ENCODE measurements around the gene ARPC4.
A peak's percentile ranks its signal among the peaks of the same experiment; 100 is the strongest.
"Not testable (repeated sequence)": the region's sequence is repeated elsewhere in the genome, so short reads cannot be mapped to it uniquely, and the experiment has no call there.

ARPC4 gene

DNA sequence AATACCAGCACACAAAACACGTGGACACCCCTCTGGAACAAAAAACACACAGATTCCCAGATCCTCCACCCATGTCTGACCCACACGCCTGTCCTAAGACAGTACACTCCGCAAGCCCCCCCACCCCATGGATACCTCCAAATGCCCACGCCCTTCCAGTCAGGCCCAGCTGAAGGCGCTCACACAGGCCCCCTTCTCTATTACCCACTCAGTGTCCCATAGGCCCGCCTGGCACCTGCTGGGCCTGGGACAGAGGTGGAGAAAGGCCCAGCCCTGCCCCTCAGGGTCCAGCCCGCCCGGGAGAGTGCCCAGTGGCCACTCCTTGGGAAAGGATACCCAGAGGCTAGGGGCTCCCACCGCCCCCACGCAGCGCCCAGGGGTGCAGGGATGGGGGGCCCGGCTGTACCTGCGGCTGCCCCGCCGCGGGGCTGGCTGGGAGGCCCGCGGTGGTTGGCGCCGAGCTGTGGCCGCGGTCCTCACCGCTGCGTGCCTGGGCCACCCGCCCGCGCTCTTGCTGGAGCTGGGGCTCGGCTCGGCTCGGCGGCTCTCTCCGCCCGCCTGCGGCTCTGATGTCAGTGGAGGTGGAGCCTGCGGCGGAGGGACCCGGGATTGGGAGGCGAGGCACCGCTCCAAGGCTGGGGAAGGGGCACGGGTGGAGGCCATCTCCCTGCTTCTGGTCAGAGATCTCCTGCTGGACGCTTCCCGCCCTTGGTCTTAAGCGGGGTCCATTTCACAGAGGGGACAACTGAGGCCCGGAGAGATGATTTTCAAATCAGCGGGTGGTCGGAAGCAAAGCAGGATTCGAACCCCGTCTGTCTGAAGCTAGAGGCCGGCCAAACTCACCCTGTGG is 23.2 kb upstream of the ARPC4 start, which contains the start of gene CAMK1:
Gene CAMK1 (minus strand): TSS at position 522 of the 850 bp plus-strand sequence. CDS start 2,198 bp downstream, outside the sequence.
- H3K4me3 ChIP-seq (ENCODE audit: low read depth, low read length) = peak within 1 kb of the TSS; percentile 35

DNA sequence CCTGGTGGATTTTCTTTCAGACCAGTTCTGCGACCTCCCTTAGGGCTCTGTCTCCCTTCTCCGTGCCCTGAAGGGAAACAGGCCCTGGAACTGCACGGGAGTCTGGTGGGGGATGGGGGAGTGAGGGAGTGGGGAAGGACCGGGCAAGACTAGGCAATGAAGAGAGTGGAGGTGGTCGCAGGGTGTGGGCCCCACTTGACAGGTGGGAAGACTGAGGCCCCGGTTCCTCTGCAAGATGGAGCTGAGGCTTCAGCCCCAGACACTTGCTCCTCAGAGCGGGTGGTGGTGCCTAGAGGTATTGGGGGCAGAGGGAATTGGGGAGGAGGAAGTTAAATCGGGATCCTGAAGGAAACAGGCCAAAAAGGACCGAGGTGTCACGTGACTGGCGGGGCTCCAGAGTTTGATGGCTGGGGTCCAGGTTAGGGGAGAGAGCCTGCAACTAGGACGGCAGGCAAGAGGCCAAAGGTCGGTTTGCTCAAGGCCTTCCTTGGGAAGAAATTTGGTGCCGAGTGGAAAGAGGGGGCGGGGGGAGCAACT is 22.5 kb upstream of the ARPC4 start:
- peak overlapping the region; percentile 35 for H3K4me3 ChIP-seq (ENCODE audit: low read depth, low read length)

DNA sequence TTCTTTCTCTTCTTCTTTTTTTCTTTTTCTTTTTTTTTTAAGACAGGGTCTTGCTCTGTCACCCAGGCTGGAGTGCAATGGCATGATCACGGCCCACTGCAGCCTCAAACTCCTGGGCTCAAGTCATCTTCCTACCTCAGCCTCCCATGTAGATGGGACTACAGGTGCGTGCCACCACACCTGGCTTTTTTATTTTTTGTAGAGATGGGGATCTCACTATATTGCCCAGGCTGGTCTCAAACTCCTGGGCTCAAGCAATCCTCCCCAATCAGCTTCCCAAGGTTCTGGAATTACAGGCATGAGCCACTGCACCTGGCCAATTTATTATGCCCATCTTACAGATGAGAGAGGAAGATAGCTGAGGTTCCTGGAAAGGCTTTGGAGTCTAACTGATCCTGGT is 21.9 kb upstream of the ARPC4 start:
- H3K4me3 ChIP-seq (ENCODE audit: low read depth, low read length) = not testable (repeated sequence)

DNA sequence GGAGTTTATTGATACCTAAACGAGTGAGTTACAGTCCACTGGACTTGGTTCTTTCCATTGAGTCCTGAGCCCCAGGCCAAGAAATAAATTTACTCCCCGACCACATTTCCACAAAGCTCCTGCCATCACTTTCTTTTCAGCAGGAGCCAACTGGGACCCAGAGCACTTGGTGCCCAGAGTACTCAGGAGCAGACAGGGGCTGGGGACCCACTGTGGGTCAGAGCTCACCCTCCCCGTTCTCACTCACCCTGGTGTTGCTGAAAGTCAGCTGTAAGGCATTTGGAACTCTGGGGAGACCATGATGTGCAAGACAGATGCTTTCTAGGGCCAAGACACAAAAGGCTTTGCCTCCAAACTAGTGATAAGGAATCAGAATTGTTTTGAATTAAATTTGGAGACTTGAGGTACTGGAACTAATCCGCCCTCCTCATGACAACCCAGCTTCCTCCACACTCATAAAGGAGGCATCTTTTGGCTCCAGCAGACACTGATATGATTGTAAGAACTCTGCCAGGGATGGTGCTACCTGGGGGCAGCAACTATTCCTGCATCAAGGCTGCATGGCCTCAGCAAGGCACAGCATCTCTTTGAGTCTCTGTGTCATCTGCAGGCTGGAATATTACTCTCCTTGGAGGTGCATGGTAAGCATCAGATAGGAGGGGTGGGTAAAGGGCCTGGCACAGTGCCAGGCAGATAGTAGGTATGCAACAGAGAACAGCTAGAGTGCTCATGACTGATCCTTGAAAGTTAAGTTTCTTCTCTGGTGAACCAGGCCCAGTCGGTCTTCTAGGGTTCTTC is 15.8 kb upstream of the ARPC4 start:
- H3K4me3 ChIP-seq (ENCODE audit: low read depth, low read length) = no peak overlapping the region

DNA sequence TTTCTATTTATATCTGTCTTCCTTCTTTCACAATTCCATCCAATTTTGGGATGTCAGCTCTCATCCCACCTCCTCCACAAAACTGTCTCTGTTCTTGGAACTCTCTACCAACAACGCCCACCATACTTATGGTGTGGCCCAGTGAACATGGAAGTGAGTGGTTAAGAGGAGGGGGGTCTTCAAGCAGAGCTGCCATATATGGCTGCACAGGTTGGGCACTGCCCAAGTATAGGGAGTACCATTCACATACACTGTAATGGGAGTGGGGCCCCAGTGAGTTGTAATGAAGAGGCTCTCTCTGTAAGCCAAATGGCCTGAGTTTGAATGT is 15.2 kb upstream of the ARPC4 start:
- H3K4me3 ChIP-seq (ENCODE audit: low read depth, low read length) = no peak overlapping the region

DNA sequence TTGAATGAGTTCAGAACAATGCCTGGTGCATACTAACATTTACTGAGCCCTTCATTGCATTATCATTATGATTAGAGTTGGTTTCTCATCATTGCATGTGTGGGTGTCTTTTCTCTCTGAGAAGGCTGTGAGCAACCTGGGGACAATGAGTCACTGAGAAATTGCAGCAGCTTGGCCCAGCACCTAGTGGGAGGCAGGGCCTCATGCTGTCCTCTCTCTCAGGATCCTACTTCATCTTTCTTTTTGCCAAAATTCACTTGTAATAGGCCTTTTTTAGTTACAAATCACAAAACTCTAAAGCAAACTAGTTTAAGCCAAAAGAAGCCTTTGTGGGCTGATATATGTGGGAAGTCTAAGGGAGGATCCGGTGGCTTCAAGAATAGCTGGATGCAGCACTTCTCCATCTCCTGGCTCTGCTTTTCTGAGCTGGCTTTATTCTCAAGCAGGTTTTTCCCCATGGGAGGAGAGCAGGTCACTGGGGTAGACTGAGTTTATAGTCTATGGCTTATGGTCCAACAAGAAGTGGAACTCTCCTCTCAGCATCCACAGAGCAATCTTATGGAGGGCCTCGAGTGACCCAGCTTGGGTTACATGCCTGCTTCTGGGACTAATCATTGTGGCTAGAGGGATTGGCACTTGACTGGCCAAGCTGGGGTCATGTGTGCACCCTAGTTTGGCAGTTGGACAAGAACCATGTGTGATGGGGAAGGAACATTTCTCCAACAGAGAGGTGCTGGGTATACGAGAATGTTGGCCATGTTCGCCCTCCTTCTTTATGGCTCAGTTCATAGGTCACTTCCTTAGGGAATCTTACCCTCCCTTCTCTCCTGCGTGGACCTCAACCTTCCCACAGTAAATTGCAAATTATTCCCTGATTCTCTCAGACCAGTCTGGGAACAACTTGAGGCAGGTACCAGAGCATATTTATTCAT is 14.5 kb upstream of the ARPC4 start:
- H3K4me3 ChIP-seq (ENCODE audit: low read depth, low read length) = no peak overlapping the region

DNA sequence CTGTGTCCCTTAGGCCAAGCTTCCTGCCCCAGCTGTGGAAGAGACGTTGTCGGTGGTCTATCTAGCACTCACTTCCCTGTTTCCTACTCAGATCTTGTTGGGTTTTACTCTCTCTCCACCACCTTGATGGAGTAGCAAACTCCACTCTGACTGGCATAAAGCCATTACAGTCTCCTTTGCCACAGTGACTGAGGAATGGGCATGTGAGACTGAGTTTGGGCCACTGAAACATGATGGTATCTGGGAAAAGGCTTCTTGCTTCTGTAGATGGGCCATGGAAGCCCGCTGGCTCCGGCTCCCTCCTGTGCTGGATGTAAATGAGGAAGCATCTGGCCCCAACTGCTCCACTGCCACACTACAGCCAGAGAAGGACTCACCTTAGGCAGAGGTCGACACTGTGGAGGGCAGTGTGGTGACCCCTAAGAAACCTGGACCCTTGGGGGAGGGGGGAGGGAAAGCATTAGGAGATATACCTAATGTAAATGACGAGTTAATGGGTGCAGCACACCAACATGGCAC is 13.7 kb upstream of the ARPC4 start:
- no peak overlapping the region for H3K4me3 ChIP-seq (ENCODE audit: low read depth, low read length)

DNA sequence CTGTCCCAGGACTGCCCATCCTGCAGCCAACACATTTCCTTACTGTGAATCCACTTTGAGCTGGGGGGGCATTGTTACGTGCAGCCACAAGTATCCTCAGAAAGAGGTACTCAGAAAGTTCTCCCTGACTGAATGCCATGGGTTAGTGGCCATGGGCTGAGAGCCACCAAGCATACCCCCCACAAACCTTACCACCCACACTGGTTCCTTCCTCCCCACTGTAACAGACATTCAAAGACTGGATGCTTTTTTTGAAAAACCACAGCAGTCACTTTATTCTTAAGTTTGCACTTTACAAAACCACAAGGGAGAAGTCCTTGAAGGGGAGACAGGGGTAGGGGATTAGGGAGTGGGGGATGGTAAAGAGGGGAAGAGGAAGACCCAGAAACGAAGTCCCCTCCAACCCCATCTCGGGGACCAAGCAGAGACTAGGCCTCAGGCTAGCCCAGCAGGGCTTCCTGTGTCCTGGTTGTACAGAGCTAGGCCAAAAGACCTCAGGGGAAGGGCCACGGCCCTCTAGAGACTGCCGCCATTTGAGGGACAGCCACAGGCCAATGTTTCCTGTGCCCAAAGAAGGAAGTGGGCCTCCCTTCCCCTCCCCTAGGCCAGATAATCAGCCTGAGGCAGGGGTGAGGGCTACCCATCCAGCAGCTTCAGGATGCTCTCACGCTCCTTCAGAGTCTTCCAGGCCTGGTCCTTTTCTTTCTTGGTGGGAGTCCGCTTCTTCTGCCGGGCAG is 13.0 kb upstream of the ARPC4 start:
- H3K4me3 ChIP-seq (ENCODE audit: low read depth, low read length) = no peak overlapping the region

DNA sequence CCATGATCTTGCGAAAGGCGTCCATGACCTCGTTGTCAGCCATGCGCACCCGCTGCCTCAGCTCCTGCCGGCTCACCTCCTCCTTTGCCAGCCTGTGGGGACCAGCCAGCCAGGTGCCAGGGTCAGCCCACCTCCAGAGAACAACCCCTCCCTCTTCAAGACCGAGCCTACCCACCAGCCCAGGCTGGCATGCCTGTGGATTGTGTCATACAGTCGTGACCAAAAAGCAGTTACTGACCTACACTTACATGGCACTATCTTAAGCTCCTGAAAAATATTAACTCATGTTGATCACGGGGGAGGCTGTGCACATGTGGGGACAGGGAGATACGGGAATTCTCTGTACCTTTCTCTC is 12.4 kb upstream of the ARPC4 start:
- H3K4me3 ChIP-seq (ENCODE audit: low read depth, low read length) = no peak overlapping the region

DNA sequence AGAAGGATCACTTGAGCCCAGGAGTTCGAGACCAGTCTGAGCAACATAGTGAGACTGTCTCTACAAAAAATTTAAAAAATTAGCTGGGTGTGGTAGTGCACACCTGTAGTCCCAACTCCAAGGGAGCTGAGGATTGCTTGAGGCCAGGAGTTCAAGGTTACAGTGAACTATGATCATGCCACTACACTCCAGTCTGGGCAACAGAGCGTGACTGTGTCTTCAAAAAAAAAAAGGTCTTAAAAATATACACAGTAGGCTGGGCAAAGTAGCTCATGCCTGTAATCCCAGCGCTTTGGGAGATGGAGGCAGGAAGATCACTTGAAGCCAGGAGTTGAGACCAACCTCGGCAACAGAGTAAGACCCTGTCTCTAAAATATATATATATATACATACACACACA is 12.0 kb upstream of the ARPC4 start:
- H3K4me3 ChIP-seq (ENCODE audit: low read depth, low read length) = no peak overlapping the region

DNA sequence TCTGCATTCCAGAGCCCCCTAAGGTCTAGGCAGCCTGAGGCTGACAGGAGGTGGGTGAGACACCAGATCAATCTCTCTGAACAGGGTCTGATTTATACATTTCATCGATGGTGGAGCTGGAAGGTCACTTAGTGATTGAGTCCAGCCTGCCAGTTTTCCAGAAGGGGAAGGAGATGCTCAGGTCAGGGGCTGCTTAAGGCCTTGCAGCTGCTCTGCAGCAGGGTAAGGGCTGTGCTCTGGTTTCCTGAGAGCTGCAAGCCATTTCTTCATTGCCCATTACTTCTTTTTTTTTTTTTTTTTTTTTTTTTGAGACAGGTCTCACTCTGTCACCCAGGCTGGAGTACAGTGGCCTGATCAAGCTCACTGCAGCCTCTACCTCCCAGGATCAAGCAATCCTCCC is 11.3 kb upstream of the ARPC4 start:
- no peak overlapping the region for H3K4me3 ChIP-seq (ENCODE audit: low read depth, low read length)

DNA sequence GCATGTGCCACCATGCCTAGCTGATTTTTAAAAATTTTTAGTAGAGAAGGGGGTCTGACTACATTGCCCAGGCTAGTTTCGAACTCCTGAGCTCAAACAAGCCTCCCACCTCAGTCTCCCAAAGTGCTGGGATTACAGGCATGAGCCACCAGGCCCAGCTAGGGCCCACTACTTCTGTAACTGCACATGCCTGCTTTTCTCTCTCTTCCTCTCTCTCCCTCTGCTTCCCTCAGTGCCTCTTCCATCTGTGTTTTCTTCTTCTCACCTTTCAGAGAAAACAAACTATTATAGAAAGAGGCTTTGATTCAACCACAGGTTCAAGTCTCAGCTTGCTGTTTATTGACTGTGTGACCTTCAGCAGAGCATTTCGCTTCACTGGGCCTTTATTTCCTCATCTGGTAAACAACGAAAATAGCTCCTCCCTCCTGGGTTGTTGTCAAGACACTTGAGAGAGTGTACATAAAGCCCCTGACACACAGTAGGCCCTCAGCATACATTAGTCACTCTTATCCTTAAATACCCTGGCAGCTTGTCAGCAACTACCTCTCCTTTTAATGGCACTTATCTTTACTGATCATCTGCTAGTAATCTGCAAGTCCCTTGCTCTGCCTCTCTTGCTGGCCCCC is 10.8 kb upstream of the ARPC4 start:
- no peak overlapping the region for H3K4me3 ChIP-seq (ENCODE audit: low read depth, low read length)

DNA sequence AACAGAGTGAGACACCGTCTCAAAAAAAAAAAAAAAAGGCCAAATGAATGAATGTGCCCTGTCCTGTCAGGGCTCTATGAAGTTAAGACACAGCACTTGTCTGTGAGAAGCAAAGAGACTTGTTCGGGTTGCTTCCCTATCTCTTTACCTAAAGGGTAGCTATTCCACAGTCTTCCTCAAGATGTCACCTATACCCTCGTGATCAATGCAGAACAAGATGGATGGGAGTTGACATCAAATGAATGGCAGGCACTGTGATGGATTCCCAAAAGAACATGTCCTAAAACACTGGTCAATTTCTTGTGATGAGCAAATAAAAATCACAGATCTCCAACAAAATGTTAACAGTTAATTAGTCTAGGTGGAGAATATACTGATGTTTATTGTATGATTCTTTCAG is 10.1 kb upstream of the ARPC4 start:
- no peak overlapping the region for H3K4me3 ChIP-seq (ENCODE audit: low read depth, low read length)

DNA sequence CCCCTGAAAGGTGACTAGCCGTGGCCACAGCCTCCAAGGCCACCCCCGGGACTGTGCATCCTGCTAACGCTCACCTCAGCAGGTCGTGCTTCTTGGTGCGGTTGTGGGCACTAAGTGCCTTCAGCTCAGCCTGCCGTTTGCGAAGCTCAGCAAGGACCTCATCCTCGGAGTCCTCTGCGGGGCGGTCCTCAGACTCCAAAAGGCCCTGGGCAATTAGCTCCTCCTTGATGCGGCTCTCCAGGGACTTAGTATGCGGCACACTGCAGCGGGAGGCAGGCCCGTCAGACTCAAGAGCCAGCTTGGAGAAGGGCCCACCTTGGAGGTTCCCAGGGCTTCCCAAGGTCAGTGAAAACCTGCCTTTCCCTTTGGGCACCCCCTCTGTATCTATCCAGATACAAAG is 8.9 kb upstream of the ARPC4 start:
- H3K4me3 ChIP-seq (ENCODE audit: low read depth, low read length) = no peak overlapping the region

DNA sequence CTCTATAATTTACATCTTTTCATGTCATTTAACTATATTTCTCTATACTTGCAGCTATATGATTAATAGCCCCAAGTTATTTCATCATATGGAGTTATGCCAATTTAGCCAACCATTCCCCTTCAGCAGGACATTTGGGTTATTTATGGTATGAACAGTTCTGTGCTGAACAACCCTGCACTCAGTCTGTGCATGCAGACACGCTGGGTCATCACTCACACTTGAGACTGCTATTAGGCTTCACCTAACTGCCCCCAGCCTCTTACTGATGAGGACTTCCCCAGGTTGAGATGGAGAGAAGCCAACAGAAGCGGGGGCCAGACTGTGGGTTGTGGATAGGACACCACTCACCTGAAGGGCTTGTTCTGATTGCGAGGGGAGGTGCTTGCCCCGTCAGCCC is 7.9 kb upstream of the ARPC4 start:
- no peak overlapping the region for H3K4me3 ChIP-seq (ENCODE audit: low read depth, low read length)

DNA sequence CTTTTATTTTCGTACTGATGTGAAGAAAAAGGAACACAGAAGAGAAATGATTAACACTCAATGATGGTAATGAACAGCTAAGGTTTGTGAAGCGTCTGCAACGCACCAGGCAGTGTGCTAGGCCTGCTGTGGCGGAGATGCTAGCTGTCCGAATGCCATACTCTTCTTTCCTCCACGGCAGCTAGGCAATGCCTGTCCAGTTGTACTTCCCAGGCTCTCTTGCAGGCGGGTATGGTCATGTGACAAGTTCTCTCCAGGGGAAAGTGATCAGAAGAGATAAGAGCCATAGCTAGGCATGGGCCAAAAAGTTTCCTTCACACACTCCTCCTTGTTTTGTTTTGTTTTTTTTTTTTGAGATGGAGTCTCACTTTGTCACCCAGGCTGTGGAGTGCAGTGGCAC is 7.3 kb upstream of the ARPC4 start:
- no peak overlapping the region for H3K4me3 ChIP-seq (ENCODE audit: low read depth, low read length)

DNA sequence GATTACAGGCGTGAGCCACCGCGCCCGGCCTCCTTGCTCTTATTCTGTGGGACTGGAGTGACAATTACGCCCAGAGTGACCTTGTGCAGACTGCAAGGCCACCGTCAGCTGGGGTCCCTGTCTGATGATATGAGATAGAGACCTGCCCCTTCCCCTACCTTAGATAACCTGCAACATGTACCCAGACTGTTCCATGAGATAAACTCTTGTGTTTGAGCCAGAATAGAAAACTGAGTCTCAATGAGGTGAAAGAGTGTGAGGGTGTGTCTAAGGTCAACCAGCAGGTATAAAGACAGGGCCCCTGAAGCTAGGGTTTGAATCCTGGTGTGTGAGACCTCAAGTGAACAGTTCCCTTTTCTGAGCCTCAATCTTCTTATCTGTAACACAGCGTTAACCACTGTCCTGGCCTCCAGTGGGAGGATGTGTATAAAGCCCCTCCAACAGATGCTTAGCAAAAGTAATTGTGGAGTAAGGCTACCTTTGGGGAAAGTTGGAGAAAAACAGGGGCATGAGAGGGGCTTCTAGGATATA is 6.6 kb upstream of the ARPC4 start:
- no peak overlapping the region for H3K4me3 ChIP-seq (ENCODE audit: low read depth, low read length)

DNA sequence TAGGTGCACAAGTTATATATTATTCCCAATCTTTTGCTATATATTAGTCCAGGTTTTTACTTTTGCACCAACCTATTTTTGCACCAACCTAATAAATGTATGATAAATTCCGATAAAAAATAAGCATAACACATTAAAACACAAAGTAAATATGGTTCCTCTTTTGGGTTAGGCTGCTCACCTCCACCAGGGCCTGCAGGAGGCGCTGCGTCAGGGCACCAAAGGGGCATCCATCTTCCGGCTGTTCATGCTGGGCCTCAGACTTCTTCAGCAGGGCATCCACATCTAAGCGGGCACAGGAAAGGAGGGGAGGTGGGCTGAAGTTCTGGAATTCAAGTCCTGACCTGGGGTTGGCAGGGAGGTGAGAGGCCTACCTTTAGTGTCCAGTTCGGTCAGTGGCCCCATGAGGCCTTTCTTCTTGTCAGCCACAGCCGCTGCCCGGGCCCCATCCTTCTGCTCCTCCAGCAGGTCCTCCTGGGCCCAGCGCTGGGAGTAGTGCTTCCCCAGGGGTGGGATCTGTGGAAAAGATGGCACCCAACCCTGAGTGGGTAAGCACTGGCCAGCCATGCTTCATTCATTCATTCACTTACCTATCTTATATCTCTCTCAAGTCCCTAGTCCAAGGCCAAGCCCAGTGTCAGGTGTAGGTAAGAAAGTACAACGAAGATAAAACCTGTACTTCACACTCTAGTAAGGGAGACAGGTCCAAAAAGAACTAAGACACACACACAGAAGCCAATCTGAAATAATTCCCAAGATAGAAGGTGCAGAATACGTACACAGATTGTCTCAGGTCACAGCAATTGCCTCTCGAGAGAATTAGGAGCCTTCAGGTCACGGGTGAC is 5.8 kb upstream of the ARPC4 start:
- H3K4me3 ChIP-seq (ENCODE audit: low read depth, low read length) = no peak overlapping the region

DNA sequence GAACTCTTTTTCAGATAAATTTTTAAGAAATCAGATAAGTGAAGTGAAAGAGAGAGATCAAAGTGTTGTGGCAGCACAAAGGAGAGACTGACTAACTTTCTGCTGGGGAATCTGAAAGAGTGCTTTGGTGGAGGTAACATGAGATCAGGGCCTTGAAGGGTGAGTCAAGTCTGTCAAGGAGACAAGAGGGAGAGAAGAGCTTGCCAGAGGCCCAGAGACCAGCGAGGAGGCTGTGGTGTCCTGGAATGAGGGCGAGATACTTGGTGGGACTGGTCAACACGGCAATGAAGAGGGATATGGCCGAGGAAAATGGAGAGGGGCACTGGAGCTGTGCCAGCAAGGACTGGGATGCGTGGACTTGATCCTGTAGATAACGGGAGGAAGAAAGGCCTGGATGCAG is 5.2 kb upstream of the ARPC4 start:
- H3K4me3 ChIP-seq (ENCODE audit: low read depth, low read length) = no peak overlapping the region
